ENCODE data around the gene PI4KA.

Gene PI4KA

GRCh38 chr22:20798974-20799373 lies 59.6 kb downstream of the PI4KA start:
- Histone ChIP-seq H4K91ac (ENCODE audit: low read depth, low read length) (peak overlapping the region; percentile 4), H3K9me3 (ENCODE audit: insufficient read depth, low read depth, low read length) (no peaks in the 10 kb centered on the region), H2AK5ac (ENCODE audit: low read length) (peak overlapping the region; percentile 65), H4K12ac (ENCODE audit: low read depth, low read length) (no peak overlapping the region), H4K8ac (ENCODE audit: low read depth, low read length) (no peak overlapping the region), H3K14ac (ENCODE audit: low read length) (peak overlapping the region; percentile 28), H3K4ac (ENCODE audit: low read depth, low read length) (no peak overlapping the region), H3K9ac (ENCODE audit: low read length) (no peak overlapping the region), H3K18ac (ENCODE audit: low read length) (no peak overlapping the region), H2AFZ (ENCODE audit: insufficient read depth, low read length, poor library complexity) (no peak overlapping the region), H3K79me1 (ENCODE audit: low read length) (peaks cover 6% of the 10 kb centered on the region), H3K4me2 (ENCODE audit: low read length) (no peak overlapping the region), H3K27ac (ENCODE audit: low read depth, low read length) (peak overlapping the region; percentile 57), H3K4me1 (ENCODE audit: control insufficient read depth in 1 of 2, insufficient read depth in 2 of 2, low read length in 2 of 2) (peaks cover 4 to 8% of the 10 kb centered on the region in 2 experiments), H2BK12ac (ENCODE audit: low read length) (peak overlapping the region; percentile 27), H3K36me3 (ENCODE audit: control insufficient read depth in 1 of 2, insufficient read depth in 2 of 2, low read length in 2 of 2) (peaks cover 40 to 45% of the 10 kb centered on the region in 2 experiments), H2BK120ac (ENCODE audit: insufficient read depth, low read length, poor library complexity) (peak overlapping the region; percentile 37), H3K23ac (ENCODE audit: low read length) (no peak overlapping the region), H3K4me3 (ENCODE audit: low read depth, low read length) (no peak overlapping the region), H3K27me3 (ENCODE audit: insufficient read depth, low read length) (no peaks in the 10 kb centered on the region), H3K79me2 (ENCODE audit: control insufficient read depth, insufficient read depth, low read length, poor library complexity) (no peaks in the 10 kb centered on the region), H2BK5ac (ENCODE audit: low read depth, low read length, poor library complexity) (no peak overlapping the region)
- no peak for DNase-seq
- WGBS (ENCODE audit: extremely low coverage, insufficient coverage, insufficient read length), result no CpG with 5 or more reads among the region's 10 CpGs

- Histone ChIP-seq H3K27ac (ENCODE audit: low read depth, low read length) (no peak overlapping the region), H3K4me3 (ENCODE audit: low read depth, low read length) (no peak overlapping the region), H3K4ac (ENCODE audit: low read depth, low read length) (no peak overlapping the region), H3K79me1 (ENCODE audit: low read length) (peaks cover 6% of the 10 kb centered on the region), H3K36me3 (ENCODE audit: control insufficient read depth in 1 of 2, insufficient read depth in 2 of 2, low read length in 2 of 2) (peaks cover 36 to 43% of the 10 kb centered on the region in 2 experiments), H3K14ac (ENCODE audit: low read length) (no peak overlapping the region), H2AFZ (ENCODE audit: insufficient read depth, low read length, poor library complexity) (no peak overlapping the region), H3K23ac (ENCODE audit: low read length) (no peak overlapping the region), H3K79me2 (ENCODE audit: control insufficient read depth, insufficient read depth, low read length, poor library complexity) (no peaks in the 10 kb centered on the region), H2BK120ac (ENCODE audit: insufficient read depth, low read length, poor library complexity) (no peak overlapping the region), H4K8ac (ENCODE audit: low read depth, low read length) (no peak overlapping the region), H3K18ac (ENCODE audit: low read length) (no peak overlapping the region), H3K4me2 (ENCODE audit: low read length) (no peak overlapping the region), H2BK12ac (ENCODE audit: low read length) (no peak overlapping the region), H3K4me1 (ENCODE audit: control insufficient read depth in 1 of 2, insufficient read depth in 2 of 2, low read length in 2 of 2) (peaks cover 4 to 8% of the 10 kb centered on the region in 2 experiments), H4K91ac (ENCODE audit: low read depth, low read length) (no peak overlapping the region), H3K9me3 (ENCODE audit: insufficient read depth, low read depth, low read length) (no peaks in the 10 kb centered on the region), H3K27me3 (ENCODE audit: insufficient read depth, low read length) (no peaks in the 10 kb centered on the region), H4K12ac (ENCODE audit: low read depth, low read length) (no peak overlapping the region), H2AK5ac (ENCODE audit: low read length) (no peak overlapping the region), H2BK5ac (ENCODE audit: low read depth, low read length, poor library complexity) (no peak overlapping the region), H3K9ac (ENCODE audit: low read length) (no peak overlapping the region)
- no peak for DNase-seq
- no CpG with 5 or more reads among the region's 5 CpGs for WGBS (ENCODE audit: extremely low coverage, insufficient coverage, insufficient read length)
Measured at GRCh38 chr22:20798218-20798617, 60.4 kb downstream of the PI4KA start.

- Histone ChIP-seq H2AK5ac (ENCODE audit: low read length) (no peak overlapping the region), H2AFZ (ENCODE audit: insufficient read depth, low read length, poor library complexity) (no peak overlapping the region), H4K12ac (ENCODE audit: low read depth, low read length) (no peak overlapping the region), H3K36me3 (ENCODE audit: control insufficient read depth in 1 of 2, insufficient read depth in 2 of 2, low read length in 2 of 2) (peaks cover 35 to 42% of the 10 kb centered on the region in 2 experiments), H3K23ac (ENCODE audit: low read length) (no peak overlapping the region), H2BK5ac (ENCODE audit: low read depth, low read length, poor library complexity) (no peak overlapping the region), H2BK120ac (ENCODE audit: insufficient read depth, low read length, poor library complexity) (no peak overlapping the region), H3K4me1 (ENCODE audit: control insufficient read depth in 1 of 2, insufficient read depth in 2 of 2, low read length in 2 of 2) (peaks cover 4 to 8% of the 10 kb centered on the region in 2 experiments), H2BK12ac (ENCODE audit: low read length) (no peak overlapping the region), H3K4me2 (ENCODE audit: low read length) (no peak overlapping the region), H3K14ac (ENCODE audit: low read length) (no peak overlapping the region), H3K18ac (ENCODE audit: low read length) (no peak overlapping the region), H3K4me3 (ENCODE audit: low read depth, low read length) (no peak overlapping the region), H3K27ac (ENCODE audit: low read depth, low read length) (no peak overlapping the region), H4K91ac (ENCODE audit: low read depth, low read length) (no peak overlapping the region), H3K27me3 (ENCODE audit: insufficient read depth, low read length) (no peaks in the 10 kb centered on the region), H3K9ac (ENCODE audit: low read length) (no peak overlapping the region), H3K9me3 (ENCODE audit: insufficient read depth, low read depth, low read length) (no peaks in the 10 kb centered on the region), H3K79me1 (ENCODE audit: low read length) (peaks cover 6% of the 10 kb centered on the region), H4K8ac (ENCODE audit: low read depth, low read length) (no peak overlapping the region), H3K4ac (ENCODE audit: low read depth, low read length) (no peak overlapping the region), H3K79me2 (ENCODE audit: control insufficient read depth, insufficient read depth, low read length, poor library complexity) (no peaks in the 10 kb centered on the region)
- WGBS (ENCODE audit: extremely low coverage, insufficient coverage, insufficient read length), result no CpG with 5 or more reads among the region's 8 CpGs
- no peak for DNase-seq
Measured at GRCh38 chr22:20796731-20797130, 61.9 kb downstream of the PI4KA start.

- H3K9ac ChIP-seq (ENCODE audit: low read length), result no peak overlapping the region
- H3K4me2 ChIP-seq (ENCODE audit: low read length), result no peak overlapping the region
- no peak overlapping the region for H3K4me3 ChIP-seq (ENCODE audit: low read depth, low read length)
- no peak overlapping the region for H4K12ac ChIP-seq (ENCODE audit: low read depth, low read length)
- no peak overlapping the region for H2BK12ac ChIP-seq (ENCODE audit: low read length)
- DNase-seq, result no peak
- no peaks in the 10 kb centered on the region for H3K9me3 ChIP-seq (ENCODE audit: insufficient read depth, low read depth, low read length)
- no peaks in the 10 kb centered on the region for H3K27me3 ChIP-seq (ENCODE audit: insufficient read depth, low read length)
- no peak overlapping the region for H3K18ac ChIP-seq (ENCODE audit: low read length)
- H4K91ac ChIP-seq (ENCODE audit: low read depth, low read length), result no peak overlapping the region
- peaks cover 4% of the 10 kb centered on the region for H3K79me1 ChIP-seq (ENCODE audit: low read length)
- no peaks in the 10 kb centered on the region for H3K79me2 ChIP-seq (ENCODE audit: control insufficient read depth, insufficient read depth, low read length, poor library complexity)
- H4K8ac ChIP-seq (ENCODE audit: low read depth, low read length), result no peak overlapping the region
- H3K27ac ChIP-seq (ENCODE audit: low read depth, low read length), result no peak overlapping the region
- H2BK120ac ChIP-seq (ENCODE audit: insufficient read depth, low read length, poor library complexity), result no peak overlapping the region
- no peak overlapping the region for H2AK5ac ChIP-seq (ENCODE audit: low read length)
- H2BK5ac ChIP-seq (ENCODE audit: low read depth, low read length, poor library complexity), result no peak overlapping the region
- no peak overlapping the region for H3K4ac ChIP-seq (ENCODE audit: low read depth, low read length)
- H3K4me1 ChIP-seq (ENCODE audit: control insufficient read depth in 1 of 2, insufficient read depth in 2 of 2, low read length in 2 of 2), result peaks cover 4 to 8% of the 10 kb centered on the region in 2 experiments
- no peak overlapping the region for H3K23ac ChIP-seq (ENCODE audit: low read length)
- no peak overlapping the region for H3K14ac ChIP-seq (ENCODE audit: low read length)
- 100% methylated on average over 1 of the region's 7 CpGs for WGBS (ENCODE audit: extremely low coverage, insufficient coverage, insufficient read length)
- H2AFZ ChIP-seq (ENCODE audit: insufficient read depth, low read length, poor library complexity), result no peak overlapping the region
- H3K36me3 ChIP-seq (ENCODE audit: control insufficient read depth in 1 of 2, insufficient read depth in 2 of 2, low read length in 2 of 2), result peaks cover 33 to 43% of the 10 kb centered on the region in 2 experiments
Measured at GRCh38 chr22:20794650-20795413, 63.8 kb downstream of the PI4KA start.
